BE2C (cell line): ENCODE results near the gene ZBED1.
A peak's percentile ranks its signal among the peaks of the same experiment; 100 is the strongest.

ENCODE experiments used
- DNase-seq: peaks from one replicate; pipeline ENCODE4 v3.0.0-alpha.2; 2020
- H3K27me3 ChIP-seq: fragments of 250-450 bp; sonication (Bioruptor Pico); 2 replicates; pipeline ENCODE4 v1.5.1; 2020; ENCODE audit warnings: mild to moderate bottlenecking
- H3K36me3 ChIP-seq: fragments of 250-450 bp; sonication (Bioruptor Pico); 2 replicates; pipeline ENCODE4 v1.5.1; 2020; ENCODE audit warnings: mild to moderate bottlenecking
- H3K4me1 ChIP-seq: fragments of 250-450 bp; sonication (Bioruptor Pico); 2 replicates; pipeline ENCODE4 v1.5.1; 2020
- H3K4me3 ChIP-seq: 2 replicates; pipeline ENCODE4 v1.5.1; 2011; ENCODE audit warnings: low read depth, low read length
- H3K9me3 ChIP-seq: fragments of 250-450 bp; sonication (Bioruptor Pico); 2 replicates; pipeline ENCODE4 v1.5.1; 2020
- TF ChIP-seq, protein P1 (sequence below): IDR thresholded peaks from 2 replicates; pipeline ENCODE4 v1.5.1; 2012; ENCODE audit warnings: mild to moderate bottlenecking, low read depth, low read length

Gene ZBED1

DNA sequence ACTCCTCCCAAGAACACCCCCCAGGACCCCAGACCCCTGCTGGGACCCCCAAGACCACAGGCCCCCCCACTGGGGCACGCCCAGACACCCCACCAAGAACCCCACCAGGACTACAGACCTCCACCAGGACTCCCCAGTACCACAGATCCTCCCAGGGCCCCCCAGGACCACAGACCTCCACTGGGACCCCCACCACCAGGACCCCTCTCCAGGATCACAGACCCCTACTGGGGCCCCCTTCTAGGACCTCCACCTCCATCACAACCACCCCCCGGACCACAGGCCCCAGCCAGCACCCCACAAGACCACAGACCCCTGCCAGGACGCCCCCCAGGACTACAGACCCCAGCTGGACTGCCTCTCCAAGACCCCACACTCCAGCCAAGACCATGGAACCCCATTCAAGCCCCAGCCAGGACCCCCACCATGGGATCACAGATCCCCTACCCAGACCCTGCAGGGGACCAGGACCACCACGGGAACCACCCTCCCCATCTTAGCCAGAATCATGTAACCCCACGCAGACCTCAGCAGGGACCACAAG, 855 bp upstream of the ZBED1 start:
- Histone ChIP-seq H3K9me3 (no peaks in the 10 kb centered on the region), H3K4me3 (no peak overlapping the region), H3K4me1 (no peaks in the 10 kb centered on the region), H3K36me3 (no peaks in the 10 kb centered on the region), H3K27me3 (no peaks in the 10 kb centered on the region)
- TF ChIP-seq, protein P1, sequence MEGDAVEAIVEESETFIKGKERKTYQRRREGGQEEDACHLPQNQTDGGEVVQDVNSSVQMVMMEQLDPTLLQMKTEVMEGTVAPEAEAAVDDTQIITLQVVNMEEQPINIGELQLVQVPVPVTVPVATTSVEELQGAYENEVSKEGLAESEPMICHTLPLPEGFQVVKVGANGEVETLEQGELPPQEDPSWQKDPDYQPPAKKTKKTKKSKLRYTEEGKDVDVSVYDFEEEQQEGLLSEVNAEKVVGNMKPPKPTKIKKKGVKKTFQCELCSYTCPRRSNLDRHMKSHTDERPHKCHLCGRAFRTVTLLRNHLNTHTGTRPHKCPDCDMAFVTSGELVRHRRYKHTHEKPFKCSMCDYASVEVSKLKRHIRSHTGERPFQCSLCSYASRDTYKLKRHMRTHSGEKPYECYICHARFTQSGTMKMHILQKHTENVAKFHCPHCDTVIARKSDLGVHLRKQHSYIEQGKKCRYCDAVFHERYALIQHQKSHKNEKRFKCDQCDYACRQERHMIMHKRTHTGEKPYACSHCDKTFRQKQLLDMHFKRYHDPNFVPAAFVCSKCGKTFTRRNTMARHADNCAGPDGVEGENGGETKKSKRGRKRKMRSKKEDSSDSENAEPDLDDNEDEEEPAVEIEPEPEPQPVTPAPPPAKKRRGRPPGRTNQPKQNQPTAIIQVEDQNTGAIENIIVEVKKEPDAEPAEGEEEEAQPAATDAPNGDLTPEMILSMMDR: no peak
- DNase-seq: no peak

DNA sequence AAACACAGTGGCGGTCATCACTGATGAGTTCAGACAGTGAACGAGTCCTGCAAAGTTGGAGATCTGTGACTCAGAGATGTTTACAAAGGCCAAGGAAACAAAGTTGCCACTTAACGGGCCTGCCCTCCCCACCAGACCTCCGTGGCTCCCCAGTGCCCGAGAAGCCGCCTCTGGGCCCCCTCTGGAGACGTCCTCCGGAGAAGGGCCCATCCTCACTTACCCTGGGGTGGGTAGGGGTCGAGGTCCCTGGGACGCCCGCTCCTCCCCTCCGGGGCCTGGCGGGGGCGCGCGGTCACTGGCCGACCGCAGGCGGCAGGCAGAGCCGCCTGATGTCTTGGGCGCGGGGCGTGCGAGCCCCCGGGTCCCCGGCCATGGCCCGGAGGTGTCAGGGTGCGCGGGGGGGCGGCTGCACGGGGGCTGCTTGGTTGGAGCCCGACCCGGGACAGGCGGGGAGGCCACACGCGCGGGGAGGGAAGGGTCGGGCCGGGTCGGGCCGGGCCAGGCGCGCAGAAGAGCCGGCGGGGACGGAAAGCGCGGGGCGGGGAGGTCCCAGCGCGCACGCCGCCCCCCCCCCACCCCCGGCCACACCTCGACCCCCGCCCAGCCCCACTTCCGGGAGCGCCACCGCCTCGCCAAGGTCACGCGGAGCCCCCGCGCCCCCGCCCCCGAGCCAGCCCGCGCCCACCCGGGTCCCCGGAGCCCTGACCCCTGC, 529 bp downstream of the ZBED1 start:
- DNase-seq: peak; percentile 36
- TF ChIP-seq, protein P1: no peak
- Histone ChIP-seq H3K4me3 (peak overlapping the region; percentile 64), H3K4me1 (no peaks in the 10 kb centered on the region), H3K9me3 (no peaks in the 10 kb centered on the region), H3K36me3 (no peaks in the 10 kb centered on the region), H3K27me3 (no peaks in the 10 kb centered on the region)

DNA sequence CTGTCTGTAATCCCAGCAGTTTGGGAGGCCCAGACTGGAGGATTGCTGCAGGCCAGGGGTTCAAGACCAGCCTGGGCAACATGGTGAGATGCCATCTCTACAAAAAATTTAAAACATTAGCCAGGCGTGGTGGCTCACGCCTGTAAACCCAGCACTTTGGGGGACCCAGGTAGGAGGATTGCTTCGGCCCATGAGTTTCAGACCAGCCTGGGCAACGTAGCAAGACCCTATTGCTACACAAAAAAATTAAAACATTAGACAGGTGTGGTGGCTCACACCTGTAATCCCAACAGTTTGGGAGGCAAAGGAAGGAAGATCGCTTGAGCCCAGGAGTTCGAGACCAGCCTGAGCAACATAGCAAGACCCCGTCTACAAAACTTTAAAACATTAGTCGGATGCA, 1.3 kb downstream of the ZBED1 start:
- TF ChIP-seq, protein P1: no peak
- H3K9me3 ChIP-seq: no peaks in the 10 kb centered on the region
- H3K4me1 ChIP-seq: no peaks in the 10 kb centered on the region
- no peak for DNase-seq
- H3K4me3 ChIP-seq: peak overlapping the region; percentile 64
- H3K36me3 ChIP-seq: no peaks in the 10 kb centered on the region
- H3K27me3 ChIP-seq: no peaks in the 10 kb centered on the region

DNA sequence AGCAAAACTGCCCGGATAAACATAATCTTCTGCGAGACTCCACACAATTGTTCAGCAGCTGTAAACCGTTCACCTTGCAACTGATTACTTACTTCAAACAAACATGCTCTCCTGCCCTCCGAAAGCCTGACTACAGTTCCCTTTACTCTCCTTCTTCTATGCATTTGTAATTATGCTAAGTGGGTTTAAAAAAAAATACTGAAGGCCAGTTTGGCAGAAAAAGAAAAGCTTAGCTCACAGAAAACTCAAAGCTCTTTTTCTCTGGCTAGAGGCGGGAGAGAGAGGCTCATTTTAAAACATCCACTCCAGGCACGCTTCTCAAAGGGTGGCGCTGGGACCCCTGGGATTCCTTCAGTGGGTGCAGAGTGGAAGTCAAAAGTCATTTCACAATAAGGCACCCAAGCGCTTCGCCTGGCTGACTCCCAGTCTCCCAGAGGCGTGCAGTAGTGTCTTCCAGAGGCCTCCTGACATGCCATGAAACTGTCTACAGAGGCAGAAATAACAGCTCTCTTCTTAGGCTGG, 1.9 kb downstream of the ZBED1 start:
- no peaks in the 10 kb centered on the region for H3K9me3 ChIP-seq
- no peaks in the 10 kb centered on the region for H3K27me3 ChIP-seq
- TF ChIP-seq, protein P1: no peak
- H3K36me3 ChIP-seq: no peaks in the 10 kb centered on the region
- H3K4me3 ChIP-seq: no peak overlapping the region
- H3K4me1 ChIP-seq: no peaks in the 10 kb centered on the region
- no peak for DNase-seq

DNA sequence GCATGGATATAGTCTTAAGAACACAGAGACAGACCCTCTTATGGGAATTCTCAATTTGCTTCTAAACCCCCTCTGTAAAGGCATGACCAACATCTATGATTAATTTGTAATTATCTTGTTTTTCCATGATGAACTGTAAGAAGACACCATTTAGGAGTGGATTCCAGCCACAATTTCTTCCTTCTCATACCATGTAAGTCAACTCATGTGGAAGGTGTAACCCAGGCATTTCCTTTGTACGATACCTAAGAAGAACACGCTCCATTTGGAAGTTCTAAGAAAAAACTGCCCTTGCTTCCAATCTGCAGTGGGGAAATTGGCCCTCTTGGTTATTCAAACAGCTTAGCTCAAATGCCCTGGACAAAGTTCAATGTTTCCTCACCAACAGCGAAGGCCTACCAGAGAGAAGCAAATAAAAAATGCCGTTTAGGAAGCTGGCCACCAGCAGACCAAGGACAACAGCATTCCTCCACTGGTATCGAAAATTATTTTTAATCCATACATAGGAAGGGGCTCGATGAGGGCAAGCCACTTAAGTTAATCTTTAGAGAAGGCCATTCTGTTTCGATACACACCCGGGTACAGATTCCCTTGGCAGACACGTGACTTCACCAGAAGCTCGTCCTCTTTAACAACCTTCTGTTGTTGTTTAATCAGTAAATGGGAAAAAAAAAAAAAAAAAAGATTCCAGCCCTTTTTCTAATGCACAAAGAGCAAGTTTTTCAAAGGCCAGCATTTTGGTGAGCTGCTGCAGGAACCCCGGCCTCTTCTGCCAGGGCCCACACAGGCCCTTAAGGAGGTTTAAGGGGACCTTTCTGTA, 2.6 kb downstream of the ZBED1 start:
- Histone ChIP-seq H3K9me3 (no peaks in the 10 kb centered on the region), H3K27me3 (no peaks in the 10 kb centered on the region), H3K4me3 (no peak overlapping the region), H3K4me1 (no peaks in the 10 kb centered on the region), H3K36me3 (no peaks in the 10 kb centered on the region)
- TF ChIP-seq, protein P1: no peak
- DNase-seq: no peak
